Measurements from ENCODE around the gene DISC1.

DISC1 gene

GRCh38 chr1:231810415-231810814, 183.8 kb downstream of the DISC1 start:
- DNase-seq (ENCODE audit: low read depth in 2 of 2), result no peak

DNA sequence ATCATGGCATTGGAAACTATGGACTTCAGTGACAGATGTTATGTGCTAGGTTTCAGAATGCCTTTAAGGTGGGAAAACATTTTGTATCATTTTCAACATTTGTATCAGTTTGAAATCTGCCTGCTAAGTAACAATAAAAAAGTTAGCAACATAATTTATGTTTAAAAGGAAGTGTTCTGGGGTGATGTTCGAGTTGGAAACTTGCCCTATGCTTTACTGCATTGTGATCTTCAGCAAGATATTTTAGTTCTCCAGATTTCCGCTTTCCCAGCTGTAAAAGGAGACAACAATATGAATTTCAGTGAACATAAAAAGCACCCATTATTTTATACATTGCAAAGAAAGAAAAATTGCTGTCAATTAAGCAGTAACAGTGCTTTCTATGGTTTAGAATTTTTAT, 187.4 kb downstream of the DISC1 start:
- DNase-seq (ENCODE audit: low read depth in 2 of 2), result no peak

DNA sequence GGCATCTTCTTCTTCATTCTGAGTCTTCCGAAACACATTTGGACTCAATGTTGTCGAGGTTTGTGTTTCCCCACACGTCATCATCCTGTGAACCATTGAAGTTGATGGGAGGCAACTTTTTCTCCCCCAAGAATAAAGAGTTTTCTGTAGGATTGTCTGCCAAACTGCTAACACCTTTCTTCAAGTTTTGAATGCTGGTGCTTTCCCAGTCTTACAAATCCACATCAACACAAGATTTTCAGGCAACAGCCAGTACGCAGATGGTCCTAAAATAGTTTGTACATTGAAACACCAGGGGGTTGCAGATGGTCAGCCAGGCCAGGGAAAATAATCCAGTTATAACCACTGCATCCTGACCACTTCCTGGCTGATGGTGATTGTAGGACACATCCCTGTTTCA, 187.9 kb downstream of the DISC1 start:
- no peak for DNase-seq (ENCODE audit: low read depth in 2 of 2)

DNA sequence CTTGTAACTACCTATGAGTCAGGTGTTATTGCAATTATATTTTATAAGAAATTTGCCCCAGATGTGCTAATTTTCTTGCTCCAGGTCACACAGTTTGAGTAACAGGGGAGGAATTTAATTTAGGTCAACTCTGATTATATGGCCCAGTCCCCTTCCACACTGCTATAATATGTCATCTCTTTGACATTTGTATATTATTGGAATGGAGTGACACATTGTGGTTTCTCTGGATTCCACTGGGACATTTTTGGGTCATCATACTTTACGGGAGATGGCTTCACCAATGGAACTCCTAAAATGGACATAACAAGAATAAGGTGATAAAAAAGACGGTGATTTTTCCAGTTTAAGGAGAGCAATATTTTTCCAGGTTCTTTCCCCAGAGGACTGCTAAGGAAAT, 191.2 kb downstream of the DISC1 start:
- no peak for DNase-seq (ENCODE audit: low read depth in 2 of 2)

DNA sequence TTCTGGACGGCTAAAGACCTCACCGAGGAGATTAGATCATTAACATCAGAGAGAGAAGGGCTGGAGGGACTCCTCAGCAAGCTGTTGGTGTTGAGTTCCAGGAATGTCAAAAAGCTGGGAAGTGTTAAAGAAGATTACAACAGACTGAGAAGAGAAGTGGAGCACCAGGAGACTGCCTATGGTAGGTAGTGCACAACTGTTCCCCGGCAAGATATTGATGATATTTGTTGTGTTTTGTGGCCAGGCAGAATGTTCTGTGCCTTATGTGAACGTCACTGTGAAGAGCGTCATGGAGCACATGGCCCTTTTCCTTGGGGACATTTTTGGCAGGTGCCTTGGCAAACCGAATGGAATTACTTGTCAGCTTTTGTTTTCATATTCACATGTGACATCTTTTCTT, 191.7 kb downstream of the DISC1 start:
- DNase-seq (ENCODE audit: low read depth in 2 of 2), result no peak

DNA sequence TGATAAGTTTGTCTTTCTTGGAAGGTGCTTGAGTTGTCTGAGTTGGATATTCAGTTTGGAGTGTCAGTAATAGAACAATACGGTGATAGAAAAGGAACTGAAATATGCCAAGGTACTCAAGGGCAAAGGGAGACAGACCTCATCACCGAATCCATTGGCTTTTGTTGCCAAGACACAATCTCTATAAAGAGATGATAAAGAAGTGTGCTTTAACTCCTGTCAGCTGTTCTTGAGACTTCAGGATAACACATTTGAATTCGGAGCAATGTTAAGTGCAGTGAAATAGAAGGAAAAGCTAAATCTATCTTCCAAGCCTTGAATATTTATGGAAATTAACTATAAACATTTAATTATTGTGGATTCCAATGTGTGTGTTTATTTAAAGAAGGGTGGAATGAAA, 194.7 kb downstream of the DISC1 start:
- DNase-seq (ENCODE audit: low read depth in 2 of 2), result no peak

- DNase-seq (ENCODE audit: low read depth in 2 of 2), result no peak
These were observed 195.5 kb downstream of the DISC1 start for GRCh38 chr1:231822041-231822440.

- DNase-seq (ENCODE audit: low read depth in 2 of 2), result no peak
These were observed 200.0 kb downstream of the DISC1 start for GRCh38 chr1:231826566-231826965.

GRCh38 chr1:231827337-231828105, 200.9 kb downstream of the DISC1 start:
- no peak for DNase-seq (ENCODE audit: low read depth in 2 of 2)

- no peak for DNase-seq (ENCODE audit: low read depth in 2 of 2)
These were observed 201.8 kb downstream of the DISC1 start for GRCh38 chr1:231828182-231828920.

GRCh38 chr1:231829332-231829731, 202.7 kb downstream of the DISC1 start:
- DNase-seq (ENCODE audit: low read depth in 2 of 2), result no peak

GRCh38 chr1:231836227-231836893, 209.8 kb downstream of the DISC1 start:
- DNase-seq (ENCODE audit: low read depth in 2 of 2), result no peak

- DNase-seq (ENCODE audit: low read depth in 2 of 2), result no peak
These were observed 211.9 kb downstream of the DISC1 start for GRCh38 chr1:231838521-231838920.

DNA sequence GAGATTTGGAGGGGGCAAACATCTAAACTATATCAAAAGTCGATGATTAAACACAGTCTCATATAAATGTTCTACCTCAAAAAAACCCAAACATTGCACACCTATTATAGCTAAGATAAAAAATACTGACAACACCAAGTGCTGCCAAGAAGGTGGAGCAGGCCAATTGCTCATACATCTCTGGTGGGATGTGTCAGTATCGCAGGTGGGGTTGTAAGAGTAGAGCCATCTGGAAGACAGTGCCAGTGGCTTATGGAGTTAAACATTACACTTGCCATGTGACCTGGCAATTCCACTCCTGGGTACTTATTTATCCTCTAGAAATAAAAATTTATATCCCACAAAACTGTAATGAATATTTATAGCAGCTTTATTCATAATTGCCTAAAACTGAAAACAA, 213.4 kb downstream of the DISC1 start:
- DNase-seq (ENCODE audit: low read depth in 2 of 2), result no peak

- no peak for DNase-seq (ENCODE audit: low read depth in 2 of 2)
These were observed 215.2 kb downstream of the DISC1 start for GRCh38 chr1:231841616-231842344.

DNA sequence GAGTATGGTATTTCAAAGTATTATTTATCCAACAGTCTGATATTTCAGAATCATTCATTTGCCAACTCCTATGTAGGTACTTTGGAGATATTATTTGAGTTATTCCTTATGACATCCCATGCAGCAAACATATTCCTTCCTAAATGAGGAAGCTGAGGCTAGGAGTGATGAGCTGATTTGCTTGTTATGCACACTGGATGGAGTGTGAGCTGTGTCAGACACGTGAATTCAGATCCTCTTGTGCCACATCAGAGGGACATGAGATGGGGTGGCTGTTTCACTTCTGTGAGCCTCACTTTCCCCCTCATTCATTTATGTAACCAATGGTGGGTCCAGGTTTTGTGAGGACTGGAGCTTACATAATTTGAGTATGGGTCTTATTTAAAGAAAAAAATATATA, 215.9 kb downstream of the DISC1 start:
- DNase-seq (ENCODE audit: low read depth in 2 of 2), result no peak

GRCh38 chr1:231844986-231845502, 218.5 kb downstream of the DISC1 start:
- no peak for DNase-seq (ENCODE audit: low read depth in 2 of 2)

DNA sequence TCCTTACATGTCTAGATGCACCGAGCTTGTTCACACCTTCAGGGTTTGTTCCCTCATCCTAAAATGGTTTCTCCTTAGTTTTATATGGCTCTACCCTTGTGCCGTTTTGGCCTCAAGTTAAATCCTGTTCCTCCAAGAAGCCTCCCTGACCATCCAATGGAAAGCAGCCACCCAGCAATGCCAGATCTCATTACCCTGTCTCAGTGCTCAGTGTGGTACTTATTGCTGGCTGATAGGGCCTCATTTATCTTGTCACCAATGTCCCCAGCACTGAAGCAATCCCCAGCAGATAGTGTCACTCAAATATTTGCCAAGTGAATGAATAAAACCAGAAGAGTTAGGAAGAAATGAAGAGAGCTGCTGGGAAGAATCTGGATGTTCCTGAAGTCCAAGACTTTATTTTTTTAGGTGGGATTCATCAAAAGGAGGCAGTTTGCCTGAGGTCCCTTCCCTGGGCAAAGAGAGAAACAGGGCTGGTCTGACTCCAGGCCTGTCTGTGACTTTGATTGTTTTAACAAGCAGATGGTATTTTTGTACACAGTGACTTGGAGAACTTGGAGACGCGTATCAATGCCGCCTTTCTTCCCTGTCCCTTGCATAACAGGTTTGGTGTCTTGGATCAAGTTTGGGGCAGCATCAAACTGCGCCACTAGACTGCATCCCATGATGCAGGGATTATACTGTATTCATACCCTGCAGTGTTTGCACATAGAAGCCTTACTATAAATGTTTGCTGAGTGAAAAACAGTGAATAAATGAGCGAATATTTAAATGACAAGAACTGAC, 221.2 kb downstream of the DISC1 start:
- no peak for DNase-seq (ENCODE audit: low read depth in 2 of 2)

DNA sequence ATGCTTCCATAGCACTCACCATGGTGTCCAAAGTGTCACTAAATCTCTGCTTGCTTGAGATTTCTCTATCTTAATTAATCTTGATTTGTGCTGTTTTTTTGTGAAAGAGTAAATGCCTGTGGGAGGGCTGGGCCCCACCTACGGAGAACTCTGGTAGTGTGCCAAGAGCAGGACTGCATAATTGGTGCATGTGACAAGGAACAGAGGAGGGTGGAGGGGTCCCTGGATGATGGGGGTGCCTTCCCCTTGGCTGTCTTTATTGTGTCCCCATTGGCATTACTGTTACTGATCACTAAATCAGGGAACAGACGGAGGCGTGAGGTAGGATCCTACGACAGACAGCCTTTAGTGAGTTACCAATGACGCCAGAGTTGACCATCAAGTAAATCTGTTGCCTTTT, 223.4 kb downstream of the DISC1 start:
- no peak for DNase-seq (ENCODE audit: low read depth in 2 of 2)

DNA sequence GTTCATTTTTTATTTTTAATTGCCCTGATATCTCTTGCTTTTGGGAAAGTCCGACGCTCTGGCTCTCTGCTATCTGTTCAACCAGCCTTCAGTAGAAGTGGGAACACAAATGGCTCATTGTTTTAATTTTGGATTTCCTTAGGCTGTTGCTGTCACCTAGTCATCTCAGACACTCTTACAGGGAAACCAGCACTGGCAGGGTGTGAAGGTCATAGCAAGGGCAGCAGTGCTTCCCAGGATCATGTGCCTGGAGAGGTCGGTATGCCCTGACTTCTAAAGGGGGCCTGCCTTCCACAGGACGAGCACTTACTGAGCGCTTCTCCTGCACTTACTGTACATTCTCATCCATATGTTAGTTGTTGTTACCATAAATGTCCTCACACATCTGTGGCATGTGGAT, 224.2 kb downstream of the DISC1 start:
- no peak for DNase-seq (ENCODE audit: low read depth in 2 of 2)

- DNase-seq (ENCODE audit: low read depth in 2 of 2), result no peak
These were observed 227.1 kb downstream of the DISC1 start for GRCh38 chr1:231853588-231854207.

Data from stimulated activated CD4-positive, alpha-beta T cell treated with anti-CD3 and anti-CD28 coated beads, Interleukin-15, amount 100 ng/mL, for 48 hours (primary cell).